ENCODE data around the gene UGT2B17.

The UGT2B17 gene

GRCh38 chr4:68589790-68590189 is 13.7 kb upstream of the UGT2B17 start:
- no peak overlapping the region for H2AFZ ChIP-seq (ENCODE audit: low read length)
- H3K27me3 ChIP-seq (ENCODE audit: control insufficient read depth in 3 of 3, insufficient read depth in 3 of 3, low read depth in 1 of 3, low read length in 3 of 3): no peaks in the 10 kb centered on the region
- no peak overlapping the region for H2AK5ac ChIP-seq (ENCODE audit: low read depth, low read length)
- H3K79me1 ChIP-seq (ENCODE audit: low read depth, low read length): no peaks in the 10 kb centered on the region
- H2BK5ac ChIP-seq (ENCODE audit: low read length): no peak overlapping the region
- no peak overlapping the region for H2BK12ac ChIP-seq (ENCODE audit: low read length)
- no peaks in the 10 kb centered on the region for H3K9me3 ChIP-seq (replicated peaks in 1 of 2; ENCODE audit: control insufficient read depth in 2 of 2, insufficient read depth in 1 of 2, low read depth in 1 of 2, low read length in 2 of 2)
- no peak overlapping the region for H4K8ac ChIP-seq (ENCODE audit: low read depth, low read length)
- H3K4me2 ChIP-seq (ENCODE audit: insufficient read depth, low read length, poor library complexity, severe bottlenecking): no peak overlapping the region
- no peaks in the 10 kb centered on the region for H3K4me1 ChIP-seq (ENCODE audit: control insufficient read depth in 2 of 2, insufficient read depth in 1 of 2, low read depth in 1 of 2, low read length in 2 of 2)
- no peak overlapping the region for H3K27ac ChIP-seq (replicated peaks; ENCODE audit: low read length)
- H4K91ac ChIP-seq (ENCODE audit: low read depth, low read length, poor library complexity): no peak overlapping the region
- no peak overlapping the region for H2BK120ac ChIP-seq (ENCODE audit: low read depth, low read length)
- no peak overlapping the region for H3K23ac ChIP-seq (ENCODE audit: low read depth, low read length, poor library complexity)
- no peak overlapping the region for H3K18ac ChIP-seq (ENCODE audit: low read length)
- H3K14ac ChIP-seq (ENCODE audit: low read length): no peak overlapping the region
- H3K36me3 ChIP-seq (replicated peaks in 1 of 2; ENCODE audit: control insufficient read depth in 2 of 2, insufficient read depth in 2 of 2, low read length in 2 of 2): no peaks in the 10 kb centered on the region
- no peak overlapping the region for H3K9ac ChIP-seq (ENCODE audit: low read depth, low read length, poor library complexity)
- no peak overlapping the region for H2BK15ac ChIP-seq (ENCODE audit: low read length)
- DNase-seq (ENCODE audit: low spot score): no peak
- H3K4ac ChIP-seq (ENCODE audit: low read length): no peak overlapping the region
- no peak overlapping the region for H3K4me3 ChIP-seq (ENCODE audit: low read length in 2 of 2)

- no peak overlapping the region for H4K91ac ChIP-seq (ENCODE audit: low read depth, low read length, poor library complexity)
- WGBS, 2 donors (ENCODE audit: extremely low coverage in 2 of 2, insufficient read length in 2 of 2, insufficient replicate concordance in 1 of 2): no CpG with 5 or more reads among the region's 4 CpGs
Measured at GRCh38 chr4:68582339-68582717, 6.2 kb upstream of the UGT2B17 start.

GRCh38 chr4:68581383-68582338 is 5.5 kb upstream of the UGT2B17 start:
- H2AK5ac ChIP-seq (ENCODE audit: low read depth, low read length): no peak overlapping the region

More at GRCh38 chr4:68582339-68582717, 6.2 kb upstream of the UGT2B17 start:
- H3K4me2 ChIP-seq (ENCODE audit: insufficient read depth, low read length, poor library complexity, severe bottlenecking): no peak overlapping the region
- no peak overlapping the region for H3K9ac ChIP-seq (ENCODE audit: low read depth, low read length, poor library complexity)
- no peak overlapping the region for H2BK5ac ChIP-seq (ENCODE audit: low read length)
- H2AK5ac ChIP-seq (ENCODE audit: low read depth, low read length): no peak overlapping the region
- no peaks in the 10 kb centered on the region for H3K9me3 ChIP-seq (replicated peaks in 1 of 2; ENCODE audit: control insufficient read depth in 2 of 2, insufficient read depth in 1 of 2, low read depth in 1 of 2, low read length in 2 of 2)
- no peaks in the 10 kb centered on the region for H3K27me3 ChIP-seq (ENCODE audit: control insufficient read depth in 3 of 3, insufficient read depth in 3 of 3, low read depth in 1 of 3, low read length in 3 of 3)
- H3K23ac ChIP-seq (ENCODE audit: low read depth, low read length, poor library complexity): no peak overlapping the region
- no peak overlapping the region for H3K18ac ChIP-seq (ENCODE audit: low read length)
- no peak overlapping the region for H3K4me3 ChIP-seq (ENCODE audit: low read length in 2 of 2)
- no peaks in the 10 kb centered on the region for H3K79me1 ChIP-seq (ENCODE audit: low read depth, low read length)
- DNase-seq (ENCODE audit: low spot score): no peak
- H2AFZ ChIP-seq (ENCODE audit: low read length): no peak overlapping the region
- no peak overlapping the region for H2BK12ac ChIP-seq (ENCODE audit: low read length)
- H3K14ac ChIP-seq (ENCODE audit: low read length): no peak overlapping the region
- no peaks in the 10 kb centered on the region for H3K4me1 ChIP-seq (ENCODE audit: control insufficient read depth in 2 of 2, insufficient read depth in 1 of 2, low read depth in 1 of 2, low read length in 2 of 2)
- H2BK15ac ChIP-seq (ENCODE audit: low read length): no peak overlapping the region
- H3K27ac ChIP-seq (replicated peaks; ENCODE audit: low read length): no peak overlapping the region
- no peaks in the 10 kb centered on the region for H3K36me3 ChIP-seq (replicated peaks in 1 of 2; ENCODE audit: control insufficient read depth in 2 of 2, insufficient read depth in 2 of 2, low read length in 2 of 2)
- H4K8ac ChIP-seq (ENCODE audit: low read depth, low read length): no peak overlapping the region
- no peak overlapping the region for H2BK120ac ChIP-seq (ENCODE audit: low read depth, low read length)
- no peak overlapping the region for H3K4ac ChIP-seq (ENCODE audit: low read length)

GRCh38 chr4:68577590-68577989 is 1.5 kb upstream of the UGT2B17 start:
- whole genome bisulfite sequencing, 2 donors (ENCODE audit: extremely low coverage in 2 of 2, insufficient read length in 2 of 2, insufficient replicate concordance in 1 of 2): no CpG with 5 or more reads among the region's 3 CpGs
- no peak overlapping the region for H2BK15ac ChIP-seq (ENCODE audit: low read length)

More at GRCh38 chr4:68581383-68582338, 5.5 kb upstream of the UGT2B17 start:
- H2BK12ac ChIP-seq (ENCODE audit: low read length): no peak overlapping the region
- no peak for DNase-seq (ENCODE audit: low spot score)
- H3K79me1 ChIP-seq (ENCODE audit: low read depth, low read length): no peaks in the 10 kb centered on the region
- no peak overlapping the region for H3K23ac ChIP-seq (ENCODE audit: low read depth, low read length, poor library complexity)
- H3K4me3 ChIP-seq (ENCODE audit: low read length in 2 of 2): no peak overlapping the region
- no CpG with 5 or more reads among the region's 6 CpGs for WGBS, 2 donors (ENCODE audit: extremely low coverage in 2 of 2, insufficient read length in 2 of 2, insufficient replicate concordance in 1 of 2)
- no peaks in the 10 kb centered on the region for H3K9me3 ChIP-seq (replicated peaks in 1 of 2; ENCODE audit: control insufficient read depth in 2 of 2, insufficient read depth in 1 of 2, low read depth in 1 of 2, low read length in 2 of 2)
- no peak overlapping the region for H3K4me2 ChIP-seq (ENCODE audit: insufficient read depth, low read length, poor library complexity, severe bottlenecking)
- H4K8ac ChIP-seq (ENCODE audit: low read depth, low read length): no peak overlapping the region
- H3K9ac ChIP-seq (ENCODE audit: low read depth, low read length, poor library complexity): no peak overlapping the region
- H2BK15ac ChIP-seq (ENCODE audit: low read length): no peak overlapping the region
- no peaks in the 10 kb centered on the region for H3K4me1 ChIP-seq (ENCODE audit: control insufficient read depth in 2 of 2, insufficient read depth in 1 of 2, low read depth in 1 of 2, low read length in 2 of 2)
- no peak overlapping the region for H2BK5ac ChIP-seq (ENCODE audit: low read length)
- H4K91ac ChIP-seq (ENCODE audit: low read depth, low read length, poor library complexity): no peak overlapping the region
- H3K14ac ChIP-seq (ENCODE audit: low read length): no peak overlapping the region
- H3K27ac ChIP-seq (replicated peaks; ENCODE audit: low read length): no peak overlapping the region
- H3K36me3 ChIP-seq (replicated peaks in 1 of 2; ENCODE audit: control insufficient read depth in 2 of 2, insufficient read depth in 2 of 2, low read length in 2 of 2): no peaks in the 10 kb centered on the region
- no peak overlapping the region for H3K18ac ChIP-seq (ENCODE audit: low read length)
- H3K27me3 ChIP-seq (ENCODE audit: control insufficient read depth in 3 of 3, insufficient read depth in 3 of 3, low read depth in 1 of 3, low read length in 3 of 3): no peaks in the 10 kb centered on the region
- no peak overlapping the region for H2BK120ac ChIP-seq (ENCODE audit: low read depth, low read length)
- no peak overlapping the region for H2AFZ ChIP-seq (ENCODE audit: low read length)
- H3K4ac ChIP-seq (ENCODE audit: low read length): no peak overlapping the region

More at GRCh38 chr4:68577590-68577989, 1.5 kb upstream of the UGT2B17 start:
- no peak overlapping the region for H3K4me3 ChIP-seq (ENCODE audit: low read length in 2 of 2)
- H4K8ac ChIP-seq (ENCODE audit: low read depth, low read length): no peak overlapping the region
- H2BK120ac ChIP-seq (ENCODE audit: low read depth, low read length): no peak overlapping the region
- H2BK5ac ChIP-seq (ENCODE audit: low read length): no peak overlapping the region
- H3K36me3 ChIP-seq (replicated peaks in 1 of 2; ENCODE audit: control insufficient read depth in 2 of 2, insufficient read depth in 2 of 2, low read length in 2 of 2): no peaks in the 10 kb centered on the region
- H3K4ac ChIP-seq (ENCODE audit: low read length): no peak overlapping the region
- no peaks in the 10 kb centered on the region for H3K27me3 ChIP-seq (ENCODE audit: control insufficient read depth in 3 of 3, insufficient read depth in 3 of 3, low read depth in 1 of 3, low read length in 3 of 3)
- H3K4me1 ChIP-seq (ENCODE audit: control insufficient read depth in 2 of 2, insufficient read depth in 1 of 2, low read depth in 1 of 2, low read length in 2 of 2): no peaks in the 10 kb centered on the region
- no peak overlapping the region for H2AFZ ChIP-seq (ENCODE audit: low read length)
- no peak overlapping the region for H3K14ac ChIP-seq (ENCODE audit: low read length)
- no peak overlapping the region for H2BK12ac ChIP-seq (ENCODE audit: low read length)
- no peak overlapping the region for H3K4me2 ChIP-seq (ENCODE audit: insufficient read depth, low read length, poor library complexity, severe bottlenecking)
- no peak overlapping the region for H3K23ac ChIP-seq (ENCODE audit: low read depth, low read length, poor library complexity)
- no peak overlapping the region for H3K9ac ChIP-seq (ENCODE audit: low read depth, low read length, poor library complexity)
- H2AK5ac ChIP-seq (ENCODE audit: low read depth, low read length): no peak overlapping the region
- no peak overlapping the region for H3K27ac ChIP-seq (replicated peaks; ENCODE audit: low read length)
- H4K91ac ChIP-seq (ENCODE audit: low read depth, low read length, poor library complexity): no peak overlapping the region
- no peak overlapping the region for H3K18ac ChIP-seq (ENCODE audit: low read length)
- no peaks in the 10 kb centered on the region for H3K79me1 ChIP-seq (ENCODE audit: low read depth, low read length)
- no peaks in the 10 kb centered on the region for H3K9me3 ChIP-seq (replicated peaks in 1 of 2; ENCODE audit: control insufficient read depth in 2 of 2, insufficient read depth in 1 of 2, low read depth in 1 of 2, low read length in 2 of 2)
- DNase-seq (ENCODE audit: low spot score): no peak

Data from neuronal stem cell (in vitro differentiated cells).